Stimulated activated CD8-positive, alpha-beta memory T cell treated with anti-CD3 and anti-CD28 coated beads, Interleukin-4, amount 100 ng/mL, for 24 hours (primary cell): ENCODE data around the gene RABGAP1.

Source experiments
- DNase-seq: peaks from one replicate; pipeline ENCODE4 v3.0.0-alpha.2; 2020; ENCODE audit warnings: low read depth

Gene RABGAP1

GRCh38 chr9:123084256-123084655, 143.4 kb downstream of the RABGAP1 start:
- DNase-seq: no peak

- DNase-seq: no peak
These were observed 145.1 kb downstream of the RABGAP1 start for GRCh38 chr9:123085916-123086315.

- DNase-seq: no peak
These were observed 146.6 kb downstream of the RABGAP1 start for GRCh38 chr9:123087359-123087888.

GRCh38 chr9:123089040-123089439, 148.2 kb downstream of the RABGAP1 start:
- DNase-seq: no peak

- no peak for DNase-seq
These were observed 149.0 kb downstream of the RABGAP1 start for GRCh38 chr9:123089790-123090189.

GRCh38 chr9:123090198-123090896, 149.5 kb downstream of the RABGAP1 start:
- DNase-seq: no peak

GRCh38 chr9:123090956-123091355, 150.1 kb downstream of the RABGAP1 start:
- DNase-seq: no peak

- no peak for DNase-seq
These were observed 150.6 kb downstream of the RABGAP1 start for GRCh38 chr9:123091459-123091858.

GRCh38 chr9:123093141-123093540, 152.3 kb downstream of the RABGAP1 start:
- DNase-seq: no peak

- no peak for DNase-seq
These were observed 156.2 kb downstream of the RABGAP1 start for GRCh38 chr9:123096987-123097386.

GRCh38 chr9:123097430-123098095, 156.7 kb downstream of the RABGAP1 start:
- no peak for DNase-seq

- no peak for DNase-seq
These were observed 157.3 kb downstream of the RABGAP1 start for GRCh38 chr9:123098096-123098459.

GRCh38 chr9:123099042-123099441, 158.2 kb downstream of the RABGAP1 start:
- DNase-seq: no peak

- DNase-seq: no peak
These were observed 158.7 kb downstream of the RABGAP1 start for GRCh38 chr9:123099548-123099947.

- DNase-seq: no peak
These were observed 161.7 kb downstream of the RABGAP1 start for GRCh38 chr9:123102375-123103113.

GRCh38 chr9:123104807-123105206, 164.0 kb downstream of the RABGAP1 start:
- no peak for DNase-seq

GRCh38 chr9:123105490-123105889, 164.7 kb downstream of the RABGAP1 start:
- no peak for DNase-seq

GRCh38 chr9:123107639-123108285, 166.9 kb downstream of the RABGAP1 start:
- no peak for DNase-seq

GRCh38 chr9:123108976-123109375, 168.2 kb downstream of the RABGAP1 start:
- no peak for DNase-seq

GRCh38 chr9:123109540-123110279, 168.9 kb downstream of the RABGAP1 start:
- DNase-seq: no peak

- DNase-seq: no peak
These were observed 170.7 kb downstream of the RABGAP1 start for GRCh38 chr9:123111427-123112014.
